GM12892 (cell line): ENCODE data around the gene TMEM121.

ENCODE experiments used
- POLR2A ChIP-seq: IDR thresholded peaks from 2 replicates; pipeline ENCODE4 v1.6.1; 2011; ENCODE audit warnings: low read depth, low read length, control low read depth
- POLR2AphosphoS5 ChIP-seq: IDR thresholded peaks from 2 replicates; pipeline ENCODE4 v1.6.1; 2011; ENCODE audit warnings: low read depth, low read length, control low read depth

GRCh38 chr14:105486974-105487448 lies 39.4 kb upstream of the TMEM121 start:
- TF ChIP-seq POLR2AphosphoS5 (no peak; the same call in 1 of the 2 replicates), POLR2A (peak; percentile 61; the same call in 1 of the 2 replicates)
